Tibial nerve (tissue), 4 donors: Measurements from ENCODE around the gene TAOK3. TPM values are rescaled to one million over a fixed set of nuclear protein-coding genes. Genes with fewer than 3 reads are reported as not detected.

Source experiments
- DNase-seq, 2 donors: peaks; one replicate each; pipeline ENCODE4 v3.0.0-alpha.2; 2019; ENCODE audit warnings: low spot score in 2 of 2
- H3K27ac ChIP-seq, 4 donors: fragments of 200-600 bp; sonication (generic) in 3 of 4; one replicate each; pipeline ENCODE4 v1.5.1; 2017 to 2019; ENCODE audit warnings: mild to moderate bottlenecking in 1 of 4
- H3K27me3 ChIP-seq, 2 donors: fragments of 200-600 bp; sonication (generic) in 1 of 2; one replicate each; pipeline versions ENCODE4 v1.5.1 to v1.6.0; 2017 to 2019
- H3K36me3 ChIP-seq, 3 donors: fragments of 200-600 bp; sonication (generic); one replicate each; pipeline ENCODE4 v1.5.1; 2018 to 2019
- H3K4me1 ChIP-seq, 4 donors: fragments of 200-600 bp; sonication (generic) in 3 of 4; one replicate each; pipeline ENCODE4 v1.5.1; 2017 to 2019
- H3K4me3 ChIP-seq, 4 donors: fragments of 200-600 bp; sonication (generic) in 3 of 4; one replicate each; pipeline ENCODE4 v1.5.1; 2017 to 2019; ENCODE audit warnings: mild to moderate bottlenecking in 1 of 4, moderate library complexity in 1 of 4
- H3K9me3 ChIP-seq, 4 donors: fragments of 200-600 bp; sonication (generic) in 3 of 4; one replicate each; pipeline ENCODE4 v1.5.1; 2017 to 2019
- EP300 ChIP-seq, 2 donors: sonication (generic); formaldehyde crosslinking; IDR thresholded peaks; one replicate each; pipeline ENCODE4 v1.6.1; 2017; ENCODE audit warnings: antibody characterized with exemption in 2 of 2, mild to moderate bottlenecking in 1 of 2
- POLR2A ChIP-seq, 2 donors: fragments of 450-650 bp; IDR thresholded peaks; one replicate each; pipeline ENCODE4 v1.6.1; 2017; ENCODE audit warnings: antibody characterized with exemption in 2 of 2, mild to moderate bottlenecking in 2 of 2, moderate library complexity in 2 of 2
- WGBS, 2 donors: methylation state at CpG; one replicate each; pipeline ENCODE4 v1.1.5; 2018; 5-methylcytosine and 5-hydroxymethylcytosine counted together
- total RNA-seq, 4 donors: library from RNA; depleted of rRNA; stranded (reverse); fragments of >200 nt; gene quantifications; one replicate each; pipeline ENCODE4 v1.1.0, GENCODE V29; 2016
- TF ChIP-seq, protein P1 (sequence below), 5 experiments: fragments of 200-600 bp in 3 of 5; fragments of 450-650 bp in 2 of 5; sonication (generic) in 3 of 5; IDR thresholded peaks; one replicate each; pipeline ENCODE4 v1.5.1; 2016 to 2019; ENCODE audit warnings: antibody characterized with exemption in 5 of 5, mild to moderate bottlenecking in 3 of 5, moderate library complexity in 2 of 5

Gene TAOK3
- total RNA-seq, 4 donors from 2014 or later, result 43.7 to 99.0 (median 59.6) TPM

DNA sequence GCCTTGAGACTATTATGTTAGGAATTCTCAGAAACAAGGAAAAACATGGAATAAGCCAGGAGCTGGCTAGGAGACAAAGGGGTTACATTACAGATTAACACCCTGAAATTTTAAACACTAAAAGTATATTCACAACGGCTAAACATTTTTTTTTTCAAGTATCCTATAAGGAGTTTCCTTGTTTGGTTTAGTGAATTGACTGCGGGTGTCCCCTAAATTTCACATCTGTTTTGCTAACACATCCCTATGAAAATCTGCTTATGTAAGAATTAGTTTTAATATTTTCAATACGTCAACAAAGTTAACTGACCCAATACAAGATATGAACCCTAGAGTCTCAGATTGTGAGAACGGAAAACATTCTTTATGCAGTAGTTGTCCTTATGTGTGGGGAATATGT lies 19.0 kb downstream of the TAOK3 start:
- Histone ChIP-seq H3K4me3 (no peak overlapping the region), H3K4me1 (peaks cover 0 to 28% (median 15%) of the 10 kb centered on the region in 4 donors), H3K9me3 (no peaks in the 10 kb centered on the region), H3K36me3 (peaks cover 0 to 5% (median 0%) of the 10 kb centered on the region in 3 donors), H3K27ac (no peak overlapping the region), H3K27me3 (no peaks in the 10 kb centered on the region)
- DNase-seq, result no peak
- 78 to 81% methylated on average over 4 of the region's 4 CpGs for WGBS, 2 donors
- TF ChIP-seq POLR2A (IDR thresholded peaks at IDR 0.05) (no peak), EP300 (IDR thresholded peaks at IDR 0.05) (no peak)
- TF ChIP-seq, protein P1, sequence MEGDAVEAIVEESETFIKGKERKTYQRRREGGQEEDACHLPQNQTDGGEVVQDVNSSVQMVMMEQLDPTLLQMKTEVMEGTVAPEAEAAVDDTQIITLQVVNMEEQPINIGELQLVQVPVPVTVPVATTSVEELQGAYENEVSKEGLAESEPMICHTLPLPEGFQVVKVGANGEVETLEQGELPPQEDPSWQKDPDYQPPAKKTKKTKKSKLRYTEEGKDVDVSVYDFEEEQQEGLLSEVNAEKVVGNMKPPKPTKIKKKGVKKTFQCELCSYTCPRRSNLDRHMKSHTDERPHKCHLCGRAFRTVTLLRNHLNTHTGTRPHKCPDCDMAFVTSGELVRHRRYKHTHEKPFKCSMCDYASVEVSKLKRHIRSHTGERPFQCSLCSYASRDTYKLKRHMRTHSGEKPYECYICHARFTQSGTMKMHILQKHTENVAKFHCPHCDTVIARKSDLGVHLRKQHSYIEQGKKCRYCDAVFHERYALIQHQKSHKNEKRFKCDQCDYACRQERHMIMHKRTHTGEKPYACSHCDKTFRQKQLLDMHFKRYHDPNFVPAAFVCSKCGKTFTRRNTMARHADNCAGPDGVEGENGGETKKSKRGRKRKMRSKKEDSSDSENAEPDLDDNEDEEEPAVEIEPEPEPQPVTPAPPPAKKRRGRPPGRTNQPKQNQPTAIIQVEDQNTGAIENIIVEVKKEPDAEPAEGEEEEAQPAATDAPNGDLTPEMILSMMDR (IDR thresholded peaks at IDR 0.05), result no peak

DNA sequence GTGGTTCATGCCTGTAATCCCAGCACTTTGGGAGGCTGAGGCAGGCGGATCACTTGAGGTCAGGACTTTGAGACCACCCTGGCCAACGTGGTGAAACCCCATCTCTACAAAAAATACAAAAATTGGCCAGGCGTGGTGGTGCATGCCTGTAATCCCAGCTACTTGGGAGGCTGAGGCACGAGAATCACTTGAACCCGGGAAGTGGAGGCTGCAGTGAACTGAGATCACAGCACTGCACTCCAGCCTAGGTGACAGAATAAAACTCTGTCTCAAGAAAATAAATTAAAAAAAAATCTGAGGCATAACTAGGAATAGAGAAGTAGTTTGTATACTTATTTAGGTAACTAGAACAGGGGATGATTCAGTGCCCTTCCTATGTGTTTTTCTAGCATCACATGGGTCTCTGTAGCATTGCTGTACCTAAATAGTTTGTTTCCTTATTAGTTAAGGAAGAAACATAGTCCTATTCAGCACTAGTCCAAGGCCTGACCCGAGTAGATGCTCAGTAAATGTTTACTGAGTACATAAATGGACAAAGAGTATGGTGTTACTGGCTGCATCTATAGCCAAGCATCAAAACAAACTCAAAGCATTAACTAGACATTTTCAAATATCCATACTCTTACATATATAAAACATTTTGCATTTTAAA lies 21.7 kb downstream of the TAOK3 start:
- peaks cover 0 to 5% (median 0%) of the 10 kb centered on the region in 3 donors for H3K36me3 ChIP-seq

DNA sequence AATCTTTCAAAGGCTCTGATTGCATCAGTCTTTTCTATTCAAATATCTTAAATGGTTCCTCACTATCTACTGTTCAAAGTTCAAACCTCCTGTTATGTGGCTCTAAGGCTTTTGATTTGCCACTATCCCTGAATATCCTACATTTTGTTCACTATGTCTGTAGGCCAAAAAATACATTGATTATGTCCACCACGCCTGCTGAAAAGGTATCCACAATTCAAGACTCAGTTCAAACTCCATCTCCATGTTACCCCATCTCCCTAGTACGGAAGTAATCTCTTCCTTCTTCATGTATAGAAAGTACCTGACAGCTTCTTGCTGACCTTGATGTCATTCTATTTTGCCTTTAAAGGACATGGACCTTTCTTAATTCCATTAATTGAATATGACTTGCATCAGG lies 24.8 kb downstream of the TAOK3 start:
- Histone ChIP-seq H3K9me3 (no peaks in the 10 kb centered on the region), H3K4me1 (peaks cover 0 to 7% (median 5%) of the 10 kb centered on the region in 4 donors), H3K36me3 (no peaks in the 10 kb centered on the region), H3K27me3 (no peaks in the 10 kb centered on the region), H3K27ac (no peak overlapping the region), H3K4me3 (no peak overlapping the region)
- DNase-seq, result no peak
- 90 to 94% methylated on average over 2 of the region's 2 CpGs for WGBS, 2 donors
- TF ChIP-seq POLR2A (IDR thresholded peaks at IDR 0.05) (no peak), EP300 (IDR thresholded peaks at IDR 0.05) (no peak)
- TF ChIP-seq, protein P1 (IDR thresholded peaks at IDR 0.05), result no peak

More for the DNA sequence above, 21.7 kb downstream of the TAOK3 start:
- TF ChIP-seq, protein P1 (IDR thresholded peaks at IDR 0.05), result no peak
- TF ChIP-seq EP300 (IDR thresholded peaks at IDR 0.05) (no peak), POLR2A (IDR thresholded peaks at IDR 0.05) (no peak)
- no peak for DNase-seq
- no peak overlapping the region for H3K4me3 ChIP-seq
- peaks cover 0 to 11% (median 5%) of the 10 kb centered on the region in 4 donors for H3K4me1 ChIP-seq
- no peaks in the 10 kb centered on the region for H3K9me3 ChIP-seq
- H3K27me3 ChIP-seq, result no peaks in the 10 kb centered on the region
- no peak overlapping the region for H3K27ac ChIP-seq
- 86 to 93% methylated on average over 6 of the region's 6 CpGs for WGBS, 2 donors

DNA sequence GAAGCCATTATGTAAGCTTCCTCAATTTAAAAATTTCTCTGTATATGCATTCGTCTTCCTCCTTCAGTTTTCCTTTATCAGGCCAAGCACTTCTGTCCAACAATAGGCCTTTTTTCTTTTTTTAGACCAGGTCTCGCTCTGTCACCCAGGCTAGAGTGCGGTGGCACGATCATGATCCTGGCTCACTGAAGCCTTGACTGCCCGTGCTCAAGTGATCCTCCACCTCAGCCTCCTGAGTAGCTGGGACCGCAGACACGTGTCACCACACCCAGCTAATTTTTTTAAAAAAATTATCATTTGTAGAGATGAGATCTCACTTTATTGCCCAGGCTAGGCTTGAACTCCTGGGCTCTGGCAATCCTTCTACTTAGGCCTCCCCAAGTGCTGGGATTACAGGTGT lies 25.8 kb downstream of the TAOK3 start:
- Histone ChIP-seq H3K27ac (no peak overlapping the region), H3K9me3 (no peaks in the 10 kb centered on the region), H3K27me3 (no peaks in the 10 kb centered on the region), H3K36me3 (no peaks in the 10 kb centered on the region), H3K4me1 (peaks cover 0 to 7% (median 5%) of the 10 kb centered on the region in 4 donors), H3K4me3 (no peak overlapping the region)
- TF ChIP-seq, protein P1 (IDR thresholded peaks at IDR 0.05), result no peak
- TF ChIP-seq POLR2A (IDR thresholded peaks at IDR 0.05) (no peak), EP300 (IDR thresholded peaks at IDR 0.05) (no peak)
- no peak for DNase-seq
- WGBS, 2 donors, result 57 to 66% methylated on average over 7 of the region's 7 CpGs

DNA sequence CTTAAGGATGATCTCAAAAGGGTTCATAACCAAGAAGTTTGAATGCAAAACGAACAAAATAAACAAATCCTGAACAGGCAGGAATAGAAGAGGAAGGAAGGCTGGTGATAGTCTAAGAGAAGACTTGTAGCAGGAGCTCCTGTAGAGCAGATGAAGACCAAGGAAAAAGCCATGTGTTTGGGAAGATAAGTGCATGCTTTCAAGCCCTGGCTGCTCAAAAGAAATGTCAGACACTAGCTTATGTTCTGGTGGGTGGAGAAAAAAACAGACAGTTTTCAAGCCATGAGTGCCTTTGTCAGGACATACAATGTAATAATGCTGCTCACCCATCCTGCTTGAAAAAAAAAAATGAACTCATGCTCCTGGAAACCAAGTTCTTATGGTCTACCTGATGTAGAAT lies 27.4 kb downstream of the TAOK3 start:
- Histone ChIP-seq H3K4me3 (no peak overlapping the region), H3K27ac (no peak overlapping the region), H3K9me3 (no peaks in the 10 kb centered on the region), H3K4me1 (peaks cover 0 to 7% (median 5%) of the 10 kb centered on the region in 4 donors), H3K27me3 (no peaks in the 10 kb centered on the region), H3K36me3 (no peaks in the 10 kb centered on the region)
- WGBS, 2 donors, result 40 to 54% methylated on average over 1 of the region's 1 CpG
- TF ChIP-seq, protein P1 (IDR thresholded peaks at IDR 0.05), result no peak
- TF ChIP-seq EP300 (IDR thresholded peaks at IDR 0.05), result no peak
- TF ChIP-seq POLR2A (IDR thresholded peaks at IDR 0.05), result no peak
- DNase-seq, result no peak
